ENCODE data around the gene SMARCA1. TPM values are rescaled to one million over a fixed set of nuclear protein-coding genes. Genes with fewer than 3 reads are reported as not detected.
A peak's percentile ranks its signal among the peaks of the same experiment; 100 is the strongest.

SMARCA1 gene
- total and polyA plus RNA-seq, 2 experiments from 2014 or later = 66.7 to 119 TPM

DNA sequence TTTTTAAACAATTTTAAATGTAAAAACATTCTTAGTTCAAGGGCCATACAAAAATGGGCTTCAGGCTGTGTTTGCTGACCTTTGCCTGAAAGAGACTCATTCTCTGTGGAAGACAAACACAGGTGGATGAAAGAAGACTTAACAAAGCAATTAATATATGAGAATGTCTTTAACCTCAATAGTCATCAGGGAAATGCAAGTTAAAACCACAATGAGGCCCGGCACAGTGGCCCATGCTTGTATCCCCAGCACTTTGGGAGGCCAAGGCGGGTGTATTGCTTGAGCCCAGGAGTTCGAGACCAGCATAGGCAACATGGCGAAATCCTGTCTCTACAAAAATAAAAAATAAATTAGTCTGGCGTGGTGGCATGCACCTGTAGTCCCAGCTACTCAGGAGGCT, 7.1 kb upstream of the SMARCA1 start:
- DNase-seq (ENCODE audit: low spot score) = no peak

GRCh38 chrX:129529685-129530281, 6.5 kb upstream of the SMARCA1 start:
- H3K27me3 ChIP-seq = no peaks in the 10 kb centered on the region
- no peak overlapping the region for H2AFZ ChIP-seq
- no peaks in the 10 kb centered on the region for H3K4me1 ChIP-seq (ENCODE audit: insufficient read depth)
- H3K27ac ChIP-seq = no peak overlapping the region
- no peaks in the 10 kb centered on the region for H3K9me3 ChIP-seq (ENCODE audit: low read depth)
- no peaks in the 10 kb centered on the region for H3K9me2 ChIP-seq (replicated peaks; ENCODE audit: insufficient read depth)
- no peak overlapping the region for H3K4me3 ChIP-seq
- no peaks in the 10 kb centered on the region for H3K36me3 ChIP-seq (replicated peaks; ENCODE audit: insufficient read depth, low read depth)
- no peaks in the 10 kb centered on the region for H4K20me1 ChIP-seq (ENCODE audit: insufficient read depth, poor library complexity, severe bottlenecking)
- DNase-seq (ENCODE audit: low spot score) = peak; percentile 18
- WGBS (ENCODE audit: low lambda C conversion rate, missing lambda C conversion rate) = 63% methylated on average over 4 of the region's 4 CpGs
- H3K79me2 ChIP-seq = no peaks in the 10 kb centered on the region
- H3K4me2 ChIP-seq = no peak overlapping the region
- TF ChIP-seq CTCF (IDR thresholded peaks at IDR 0.05; ENCODE audit: poor library complexity) (no peak), EZH2 (IDR thresholded peaks at IDR 0.05; ENCODE audit: borderline replicate concordance) (no peak), EZH2phosphoT487 (IDR thresholded peaks at IDR 0.05; ENCODE audit: low read depth, severe bottlenecking, unreplicated experiment) (no peak)

More for the DNA sequence above, 7.1 kb upstream of the SMARCA1 start:
- WGBS (ENCODE audit: low lambda C conversion rate, missing lambda C conversion rate) = 80% methylated on average over 5 of the region's 5 CpGs
- no peaks in the 10 kb centered on the region for H3K27me3 ChIP-seq
- H4K20me1 ChIP-seq (ENCODE audit: insufficient read depth, poor library complexity, severe bottlenecking) = no peaks in the 10 kb centered on the region
- no peaks in the 10 kb centered on the region for H3K79me2 ChIP-seq
- H3K9me3 ChIP-seq (ENCODE audit: low read depth) = no peaks in the 10 kb centered on the region
- H3K36me3 ChIP-seq (replicated peaks; ENCODE audit: insufficient read depth, low read depth) = no peaks in the 10 kb centered on the region
- H3K4me3 ChIP-seq = no peak overlapping the region
- TF ChIP-seq EZH2 (IDR thresholded peaks at IDR 0.05; ENCODE audit: borderline replicate concordance) = no peak
- no peak for TF ChIP-seq EZH2phosphoT487 (IDR thresholded peaks at IDR 0.05; ENCODE audit: low read depth, severe bottlenecking, unreplicated experiment)
- TF ChIP-seq CTCF (IDR thresholded peaks at IDR 0.05; ENCODE audit: poor library complexity) = no peak
- H3K4me1 ChIP-seq (ENCODE audit: insufficient read depth) = no peaks in the 10 kb centered on the region
- no peak overlapping the region for H3K27ac ChIP-seq
- no peaks in the 10 kb centered on the region for H3K9me2 ChIP-seq (replicated peaks; ENCODE audit: insufficient read depth)
- no peak overlapping the region for H2AFZ ChIP-seq
- H3K4me2 ChIP-seq = no peak overlapping the region

DNA sequence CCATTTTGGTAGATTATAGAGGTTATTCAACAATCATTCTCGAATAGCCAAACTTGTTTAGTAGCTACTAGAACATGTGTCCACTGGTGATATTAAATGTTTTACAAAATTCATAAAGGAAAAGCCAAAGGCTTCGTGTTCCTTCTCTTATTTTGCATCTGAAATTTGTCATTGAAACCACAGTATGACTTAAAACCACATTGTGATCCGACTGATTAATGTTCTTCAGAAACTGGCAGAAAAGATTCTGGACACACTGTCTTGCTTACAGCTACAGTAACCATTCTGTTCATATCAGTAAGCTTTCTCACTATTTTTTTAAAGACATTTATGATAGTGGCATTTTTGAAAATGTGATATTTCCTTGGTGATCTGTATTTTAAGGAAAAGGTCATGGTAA, 2.6 kb upstream of the SMARCA1 start:
- Histone ChIP-seq H2AFZ (no peak overlapping the region), H3K36me3 (replicated peaks; ENCODE audit: insufficient read depth, low read depth) (no peaks in the 10 kb centered on the region), H3K4me2 (no peak overlapping the region), H3K27ac (no peak overlapping the region), H3K27me3 (no peaks in the 10 kb centered on the region), H4K20me1 (ENCODE audit: insufficient read depth, poor library complexity, severe bottlenecking) (peaks cover 6% of the 10 kb centered on the region), H3K4me3 (no peak overlapping the region), H3K9me2 (replicated peaks; ENCODE audit: insufficient read depth) (no peaks in the 10 kb centered on the region), H3K9me3 (ENCODE audit: low read depth) (no peaks in the 10 kb centered on the region), H3K4me1 (ENCODE audit: insufficient read depth) (no peaks in the 10 kb centered on the region), H3K79me2 (peaks cover 11% of the 10 kb centered on the region)
- 71% methylated on average over 3 of the region's 3 CpGs for WGBS (ENCODE audit: low lambda C conversion rate, missing lambda C conversion rate)
- TF ChIP-seq CTCF (IDR thresholded peaks at IDR 0.05; ENCODE audit: poor library complexity) (no peak), EZH2 (IDR thresholded peaks at IDR 0.05; ENCODE audit: borderline replicate concordance) (no peak), EZH2phosphoT487 (IDR thresholded peaks at IDR 0.05; ENCODE audit: low read depth, severe bottlenecking, unreplicated experiment) (no peak)
- no peak for DNase-seq (ENCODE audit: low spot score)

Measured in hepatocyte (in vitro differentiated cells).